ENCODE measurements around the gene FNDC11.

The FNDC11 gene

GRCh38 chr20:63539441-63540370 is 14.3 kb upstream of the FNDC11 start:
- in situ Hi-C loops (cut with MboI; ENCODE audit: low sequenced_read_pairs) = no loop called here

- in situ Hi-C loops (cut with MboI; ENCODE audit: low sequenced_read_pairs) = no loop called here
Measured at GRCh38 chr20:63540417-63541186, 13.4 kb upstream of the FNDC11 start.

GRCh38 chr20:63541371-63541770 is 12.6 kb upstream of the FNDC11 start:
- in situ Hi-C loops (cut with MboI; ENCODE audit: low sequenced_read_pairs) = no loop called here

- in situ Hi-C loops (cut with MboI; ENCODE audit: low sequenced_read_pairs) = no loop called here
Measured at GRCh38 chr20:63542031-63542559, 11.9 kb upstream of the FNDC11 start.

- in situ Hi-C loops (cut with MboI; ENCODE audit: low sequenced_read_pairs) = no loop called here
Measured at GRCh38 chr20:63542696-63543095, 11.3 kb upstream of the FNDC11 start.

GRCh38 chr20:63543131-63543530 is 10.8 kb upstream of the FNDC11 start:
- in situ Hi-C loops (cut with MboI; ENCODE audit: low sequenced_read_pairs) = no loop called here

GRCh38 chr20:63543733-63544132 is 10.2 kb upstream of the FNDC11 start:
- in situ Hi-C loops (cut with MboI; ENCODE audit: low sequenced_read_pairs) = no loop called here

- in situ Hi-C loops (cut with MboI; ENCODE audit: low sequenced_read_pairs) = no loop called here
Measured at GRCh38 chr20:63544241-63544957, 9.6 kb upstream of the FNDC11 start.

- in situ Hi-C loops (cut with MboI; ENCODE audit: low sequenced_read_pairs) = no loop called here
Measured at GRCh38 chr20:63544958-63545516, 8.9 kb upstream of the FNDC11 start.

GRCh38 chr20:63545814-63546213 is 8.1 kb upstream of the FNDC11 start:
- in situ Hi-C loops (cut with MboI; ENCODE audit: low sequenced_read_pairs) = no loop called here

- in situ Hi-C loops (cut with MboI; ENCODE audit: low sequenced_read_pairs) = no loop called here
Measured at GRCh38 chr20:63546256-63546955, 7.6 kb upstream of the FNDC11 start.

GRCh38 chr20:63546956-63547724 is 6.8 kb upstream of the FNDC11 start:
- in situ Hi-C loops (cut with MboI; ENCODE audit: low sequenced_read_pairs) = no loop called here

GRCh38 chr20:63547725-63548480 is 6.1 kb upstream of the FNDC11 start, which contains the start of gene SRMS:
Gene SRMS, minus strand, starts transcription at chr20:63547749. Its CDS starts 286 bp downstream, at chr20:63547463.
- in situ Hi-C loops (cut with MboI; ENCODE audit: low sequenced_read_pairs) = no loop called here

GRCh38 chr20:63548542-63548941 is 5.4 kb upstream of the FNDC11 start:
- in situ Hi-C loops (cut with MboI; ENCODE audit: low sequenced_read_pairs) = no loop called here

- in situ Hi-C loops (cut with MboI; ENCODE audit: low sequenced_read_pairs) = no loop called here
Measured at GRCh38 chr20:63549019-63549418, 4.9 kb upstream of the FNDC11 start.

GRCh38 chr20:63549679-63550282 is 4.2 kb upstream of the FNDC11 start:
- in situ Hi-C loops (cut with MboI; ENCODE audit: low sequenced_read_pairs) = no loop called here

- in situ Hi-C loops (cut with MboI; ENCODE audit: low sequenced_read_pairs) = no loop called here
Measured at GRCh38 chr20:63551068-63551467, 2.9 kb upstream of the FNDC11 start.

Measured in HL-60/S4 (cell line).